HG03558 (cell line): ENCODE measurements around the gene UTP11.

Experiments
- ATAC-seq: cut with Tn5 transposase; IDR thresholded peaks from one replicate; pipeline ENCODE4 v1.9.1; 2021; ENCODE audit warnings: moderate number of reproducible peaks; ENCODE audit not compliant: unreplicated experiment; ENCODE audit errors: extremely low read depth

UTP11 gene

DNA sequence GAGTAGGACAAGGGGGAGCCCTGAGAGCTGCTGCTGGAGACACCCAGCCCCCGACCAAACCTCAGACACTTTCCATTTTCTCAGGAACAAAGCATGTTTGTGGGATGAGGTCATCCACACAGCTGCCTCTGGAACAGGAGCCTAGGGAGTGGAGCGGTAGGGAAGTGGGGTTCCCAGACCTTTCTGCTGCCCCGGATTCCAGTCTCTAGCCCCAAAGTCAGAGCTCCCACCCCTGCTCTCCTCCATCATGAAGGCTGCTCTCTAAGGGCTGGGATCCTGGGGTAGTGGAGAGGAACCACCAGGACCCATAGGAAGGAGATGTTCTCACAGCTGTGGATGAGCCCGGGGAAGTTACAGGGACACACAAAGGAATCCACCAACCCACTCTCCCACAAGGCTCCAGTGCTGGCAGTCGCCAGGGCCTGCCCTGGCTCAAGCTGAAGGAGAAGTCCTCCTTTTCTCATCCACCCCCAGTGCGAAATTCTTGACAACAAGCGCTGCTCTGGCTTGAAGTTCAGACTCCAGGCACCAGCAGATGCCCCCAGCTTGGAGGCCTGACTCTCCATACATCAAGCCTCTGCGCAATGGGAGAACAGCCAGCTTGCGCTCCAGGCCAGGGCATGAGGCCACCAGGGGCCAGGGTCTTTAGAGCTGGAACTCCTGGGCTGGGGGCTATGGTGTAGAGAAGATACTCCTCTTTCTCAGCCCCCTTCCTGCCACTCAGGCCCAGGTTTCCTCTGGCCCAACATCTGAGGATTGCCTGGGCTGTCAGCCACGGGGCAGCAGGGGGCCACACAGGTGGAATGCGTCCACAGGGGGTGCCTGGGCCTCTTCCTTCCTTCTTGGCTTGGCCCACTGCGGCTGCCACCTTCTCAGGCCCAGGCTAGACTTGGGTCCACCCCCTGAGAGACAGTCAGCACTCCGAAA is 11.7 kb upstream of the UTP11 start:
- no peak for ATAC-seq

DNA sequence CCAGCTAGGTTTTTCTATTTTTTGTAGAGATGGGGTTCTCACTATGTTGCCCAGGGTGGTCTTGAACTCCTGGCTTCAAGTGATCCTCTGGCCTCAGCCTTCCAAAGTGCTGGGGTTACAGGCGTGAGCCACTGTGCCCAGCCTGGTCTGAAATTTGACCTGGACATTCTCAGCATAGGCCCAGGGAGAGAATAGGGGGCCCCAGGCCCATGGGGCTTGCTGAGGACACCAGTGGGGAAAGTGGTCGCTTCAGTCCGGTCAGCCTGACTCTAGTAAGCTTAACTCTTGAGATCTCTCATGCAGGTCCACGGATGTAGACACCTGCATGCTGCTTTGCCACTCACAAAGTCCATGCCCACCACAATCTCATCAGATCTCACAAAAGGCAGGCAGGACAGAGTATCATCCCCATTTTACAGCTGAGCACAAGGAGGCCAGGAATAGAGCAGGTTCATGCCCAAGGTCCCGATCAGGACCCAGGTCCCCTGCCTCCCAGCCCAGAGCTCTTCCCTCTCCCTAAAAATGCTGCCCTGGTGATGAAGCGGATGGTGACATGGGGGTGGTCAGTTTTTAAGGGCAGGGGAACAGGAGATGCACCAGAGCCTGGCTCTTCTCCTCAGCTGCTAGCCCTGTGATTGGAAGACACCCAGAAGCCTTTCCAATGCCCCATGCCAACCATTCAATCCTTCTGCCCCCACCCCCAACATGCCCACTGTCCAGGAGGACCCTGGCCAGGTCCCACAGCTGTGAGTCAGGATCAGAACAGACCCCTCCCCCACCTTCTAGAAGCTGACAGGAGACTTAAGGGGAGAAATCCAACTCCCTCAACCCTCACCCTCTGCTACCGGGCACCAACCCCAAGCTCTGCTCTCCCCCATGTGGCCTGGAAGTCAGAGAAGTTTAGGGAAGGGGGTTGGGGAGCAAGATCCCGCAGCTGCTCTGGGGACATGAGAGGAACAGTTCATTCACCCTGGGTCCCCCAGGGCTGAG is 9.0 kb upstream of the UTP11 start:
- no peak for ATAC-seq

GRCh38 chr1:38004284-38005108 is 8.0 kb upstream of the UTP11 start:
- no peak for ATAC-seq

DNA sequence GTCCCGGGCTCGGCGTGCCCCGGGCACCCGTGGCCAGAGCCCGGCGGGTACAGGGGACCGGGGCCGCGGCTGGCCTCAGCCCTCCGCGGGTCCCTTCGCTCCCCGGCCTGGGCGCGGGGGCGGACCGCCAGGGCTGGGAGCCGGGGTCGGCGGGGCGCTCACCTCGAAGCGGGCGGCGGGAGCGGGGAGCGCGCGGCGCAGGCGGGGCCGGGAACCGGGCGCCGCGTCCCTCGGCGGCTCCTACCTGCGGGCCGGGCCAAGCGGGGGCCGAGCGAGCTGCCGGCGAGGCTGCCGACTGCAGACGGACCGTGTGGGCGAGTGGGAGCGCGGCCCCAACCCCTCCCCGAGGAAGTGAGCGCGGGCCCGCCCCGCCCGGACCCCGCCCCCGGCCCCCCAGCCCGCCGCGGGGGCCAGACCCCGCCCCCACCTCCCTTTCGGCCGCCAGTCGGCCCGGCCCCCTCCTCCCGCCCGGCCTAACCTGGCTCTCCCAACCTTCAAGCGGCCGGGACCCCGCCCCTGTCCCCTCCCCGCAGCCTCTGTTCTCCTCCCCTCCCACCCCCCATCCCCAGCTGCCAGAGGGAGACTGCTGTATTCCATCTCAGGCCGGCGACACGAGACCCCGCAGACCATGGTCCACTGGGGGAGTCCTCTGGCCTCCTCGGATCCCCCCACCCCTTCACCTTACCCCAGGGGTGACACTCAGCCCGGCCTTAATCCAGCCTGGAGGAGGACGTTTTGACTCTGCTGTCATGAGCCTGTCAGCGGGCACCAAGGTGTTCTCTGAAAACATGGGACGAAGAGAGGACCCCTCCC is 7.1 kb upstream of the UTP11 start, which contains the start of gene FHL3:
Gene FHL3, minus strand, starts transcription at position 320 of the 813 bp plus-strand sequence. CDS start 6,102 bp downstream, outside the sequence.
- no peak for ATAC-seq

GRCh38 chr1:38006008-38006828 is 6.3 kb upstream of the UTP11 start:
- ATAC-seq, result no peak

GRCh38 chr1:38009088-38009840 is 3.3 kb upstream of the UTP11 start:
- no peak for ATAC-seq

GRCh38 chr1:38009841-38010180 is 2.7 kb upstream of the UTP11 start:
- no peak for ATAC-seq

DNA sequence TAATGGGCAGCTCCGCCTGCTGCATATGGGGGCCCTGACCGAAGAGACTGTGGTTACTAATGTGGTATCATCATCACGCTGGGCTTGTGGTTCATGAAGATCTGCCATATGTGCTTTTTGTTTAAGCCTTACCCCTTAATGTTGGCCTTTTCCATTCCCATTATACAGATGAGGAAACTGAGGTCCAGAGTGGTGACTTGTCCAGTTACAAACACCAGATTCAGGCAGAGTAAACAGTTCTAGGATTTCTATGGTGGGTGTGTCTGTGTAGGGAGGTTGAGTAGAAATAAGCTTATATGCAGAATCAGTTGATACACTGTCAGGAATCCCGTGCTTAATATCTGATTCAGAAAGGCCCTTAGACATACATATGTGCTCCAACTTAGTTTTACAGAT is 691 bp downstream of the UTP11 start:
- ATAC-seq, result no peak

DNA sequence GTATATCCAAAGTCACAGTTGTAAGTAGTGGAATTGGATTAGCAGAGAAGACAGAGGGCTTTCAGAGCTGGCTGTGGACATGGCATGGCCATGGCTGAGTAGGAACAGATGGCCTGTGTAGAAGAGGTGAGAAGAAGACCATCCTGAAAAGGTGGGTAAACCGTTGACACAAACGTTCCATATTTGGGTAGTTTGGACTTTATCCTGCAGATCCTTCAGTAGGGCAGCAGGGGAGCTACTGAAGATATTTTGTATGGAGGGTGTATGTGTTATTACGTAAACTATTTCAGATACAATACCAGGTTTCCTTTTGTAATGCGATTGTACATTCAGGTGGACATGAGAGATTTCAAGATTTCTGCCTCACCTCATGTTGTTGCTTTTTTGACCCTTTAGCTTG is 1.6 kb downstream of the UTP11 start:
- no peak for ATAC-seq

DNA sequence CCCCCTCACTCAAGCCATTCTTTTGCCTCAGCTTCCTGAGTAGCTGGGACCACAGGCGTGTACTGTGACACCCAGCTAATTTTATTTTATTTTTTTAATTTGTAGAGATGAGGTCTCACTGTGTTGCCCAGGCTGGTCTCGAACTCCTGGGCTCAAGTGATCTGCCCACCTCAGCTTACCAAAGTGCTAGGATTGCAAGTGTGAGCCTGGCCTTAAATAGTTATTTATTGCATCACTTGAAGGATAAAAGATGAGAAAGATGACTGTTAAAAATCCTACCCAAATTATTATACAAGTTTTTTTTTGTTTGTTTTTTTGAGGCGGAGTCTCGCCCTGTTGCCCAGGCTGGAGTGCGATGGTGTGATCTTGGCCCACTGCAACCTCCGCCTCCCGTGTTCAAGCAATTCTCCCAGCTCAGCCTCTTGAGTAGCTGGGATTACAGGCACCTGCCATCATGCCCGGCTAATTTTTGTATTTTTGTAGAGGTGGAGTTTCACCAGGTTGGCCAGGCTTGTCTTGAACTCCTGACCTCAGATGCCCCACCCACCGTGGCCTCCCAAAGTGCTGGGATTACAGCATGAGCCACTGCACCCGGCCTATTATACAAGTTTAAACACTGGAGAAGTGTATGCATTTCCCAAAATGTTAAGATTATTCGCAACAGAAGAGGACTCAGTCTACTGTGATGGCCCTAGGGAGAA is 2.3 kb downstream of the UTP11 start:
- ATAC-seq, result no peak

DNA sequence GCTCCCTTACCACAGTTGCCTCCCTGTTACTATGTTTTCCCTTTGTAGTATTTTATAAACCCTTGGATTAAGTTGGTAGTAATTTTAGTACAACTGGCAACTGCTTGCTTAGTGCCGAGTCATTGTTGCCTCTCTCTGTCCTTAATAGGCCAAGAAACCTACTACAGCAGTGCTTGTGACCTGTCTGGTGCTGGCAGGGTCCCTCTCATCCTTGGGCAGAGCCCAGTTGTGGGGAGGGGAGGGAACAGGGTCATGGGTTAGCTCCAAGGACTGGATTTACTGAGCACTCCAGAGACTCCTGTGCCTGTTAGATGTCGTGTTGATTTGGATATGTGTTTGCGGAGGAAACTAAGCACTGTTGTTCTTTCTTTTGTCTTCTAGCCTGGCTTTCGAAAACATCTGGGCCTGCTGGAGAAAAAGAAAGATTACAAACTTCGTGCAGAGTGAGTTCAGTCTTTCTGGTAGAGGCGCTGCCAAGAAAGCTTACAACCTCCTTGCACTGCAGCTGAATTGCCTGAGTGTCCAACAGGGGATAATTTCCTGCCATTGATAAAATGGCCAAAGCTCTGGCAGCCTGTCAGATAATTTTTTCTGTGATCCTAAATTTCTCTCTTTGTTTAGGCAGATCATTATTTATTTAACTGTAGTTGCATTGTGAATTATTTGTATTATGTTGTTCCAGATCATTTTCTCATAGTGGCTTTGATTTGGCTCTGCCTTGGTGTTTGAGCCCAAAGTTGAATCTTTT is 3.6 kb downstream of the UTP11 start:
- ATAC-seq, result no peak

DNA sequence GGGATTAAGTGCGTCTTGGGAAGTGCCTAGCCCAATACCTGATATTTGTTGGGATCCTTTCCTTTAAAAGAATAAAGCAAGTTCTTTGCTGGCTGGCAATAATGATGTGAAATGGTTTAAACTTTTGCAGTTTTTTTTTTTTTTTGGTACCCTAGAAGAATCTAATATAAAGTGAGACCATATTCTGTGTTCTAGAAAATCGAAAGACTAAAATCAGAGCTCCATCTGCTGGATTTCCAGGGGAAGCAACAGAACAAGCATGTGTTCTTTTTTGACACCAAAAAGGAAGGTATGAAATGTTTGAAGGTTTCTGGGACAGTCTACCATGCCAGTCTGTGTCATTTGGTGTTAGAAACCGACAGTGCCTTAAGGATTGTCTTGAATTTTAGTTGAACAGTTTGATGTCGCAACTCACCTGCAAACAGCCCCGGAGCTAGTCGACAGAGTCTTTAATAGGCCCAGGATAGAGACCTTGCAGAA is 6.4 kb downstream of the UTP11 start:
- ATAC-seq, result no peak

DNA sequence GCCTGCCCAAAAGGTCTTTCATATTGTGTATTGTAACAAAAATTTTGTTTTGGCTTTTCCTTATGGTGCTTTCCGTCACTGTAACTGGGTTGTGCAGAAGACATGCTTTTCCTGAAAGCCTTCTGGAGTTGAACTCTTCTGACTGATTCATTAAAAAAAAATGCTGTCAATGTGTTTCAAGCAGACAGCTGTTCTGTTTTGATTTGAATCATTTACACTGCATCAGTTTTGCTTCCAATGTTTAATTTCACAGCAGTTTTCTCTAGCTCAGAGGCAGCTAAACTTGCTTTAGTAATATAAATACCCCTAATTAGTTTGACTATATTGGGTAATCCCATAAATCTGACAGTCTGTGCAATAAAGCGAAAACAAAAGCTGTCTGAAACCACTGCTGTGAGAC is 7.9 kb downstream of the UTP11 start:
- ATAC-seq, result no peak

- no peak for ATAC-seq
Measured at GRCh38 chr1:38021969-38022368, 9.4 kb downstream of the UTP11 start.

DNA sequence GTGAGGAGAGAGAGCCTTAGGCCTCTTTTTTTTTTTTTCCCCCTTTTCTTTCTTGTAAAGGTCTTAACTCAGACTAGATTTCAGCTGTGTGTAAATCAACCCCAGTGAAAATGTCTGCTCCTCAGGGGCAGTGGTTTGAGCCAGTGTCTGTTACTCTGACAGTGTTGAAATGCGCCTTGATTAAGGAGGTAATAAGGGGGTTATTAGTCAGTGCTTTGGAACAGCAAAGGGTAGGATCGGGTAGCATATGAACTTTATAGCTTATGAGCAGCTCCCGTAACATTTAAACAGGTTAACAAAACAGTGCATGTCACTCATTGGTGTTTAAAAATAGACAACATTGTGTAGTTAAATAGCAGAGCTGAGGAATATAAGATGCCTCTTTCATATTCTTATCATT is 10.3 kb downstream of the UTP11 start:
- ATAC-seq, result no peak

DNA sequence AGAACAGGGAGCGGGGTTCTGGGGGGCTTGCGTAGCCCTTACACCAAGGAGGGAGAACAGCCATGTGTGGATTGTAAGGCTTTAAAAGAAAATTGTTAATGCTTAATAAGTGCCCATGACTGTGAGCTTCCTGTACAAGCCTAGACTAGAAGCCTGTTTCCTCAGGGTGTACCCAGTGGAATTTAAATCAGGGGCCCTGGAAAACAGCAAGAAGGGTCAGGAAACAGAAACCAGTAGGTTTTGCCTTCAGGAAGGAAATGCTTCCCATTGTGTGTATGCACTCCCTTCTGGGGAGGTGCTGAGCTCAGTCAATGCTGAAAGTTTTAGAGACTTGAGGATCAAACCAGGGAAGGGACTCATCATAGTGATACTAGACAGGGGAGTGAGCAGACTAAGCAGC is 12.7 kb downstream of the UTP11 start:
- ATAC-seq, result no peak
